K562 (cell line): ENCODE data around the gene DPH7. TPM values are rescaled to one million over a fixed set of nuclear protein-coding genes. Genes with fewer than 3 reads are reported as not detected.

Experiments used
- ATAC-seq: fragments of 200-7000 bp; cut with Tn5 transposase; 3 replicates; pipeline ENCODE4 v1.9.1; 2020; ENCODE audit warnings: moderate library complexity
- BruUV-seq: library from RNA; stranded (reverse); fragments of 400-500 nt; replicated peaks from 2 replicates; lab custom pipeline; 2021; lab: Mats Ljungman, UMichigan
- CTCF ChIA-PET: fragments of 300-600 bp; formaldehyde crosslinking; extraction: SDS; loops from one replicate; lab custom pipeline; 2021; ENCODE audit warnings: low intra/inter-chr PET ratio; lab: Yijun Ruan, JAX
- POLR2A ChIA-PET: fragments of 300-600, 350-650 bp; sonication (Branson Sonifier 250); formaldehyde crosslinking; extraction: SDS; loops from one replicate; lab custom pipeline; 2021; ENCODE audit warnings: antibody characterized with exemption, inconsistent platforms; lab: Yijun Ruan, JAX
- DNase-seq, 4 experiments: peaks; one replicate each; pipeline versions ENCODE4 v3.0.0 to v3.0.0-alpha.2; 2011 to 2018; ENCODE audit warnings: low spot score in 3 of 4, mixed read lengths in 3 of 4; ENCODE audit errors: extremely low read depth in 1 of 4
- FAIRE-seq: peaks from 2 replicates; lab custom pipeline; 2011; peaks lifted over from hg19 to GRCh38; lab: Jason Lieb, UNC
- H2AFZ ChIP-seq: 2 replicates; pipeline ENCODE4 v1.6.0; 2011; ENCODE audit warnings: low read depth, low read length, control low read depth, inconsistent platforms
- H3K27ac ChIP-seq: fragments of 200-600 bp; 3 replicates; pipeline ENCODE4 v1.8.0; 2011; ENCODE audit warnings: low read depth, mild to moderate bottlenecking, control low read depth, inconsistent platforms, low read length, moderate library complexity, mixed read lengths; ENCODE audit errors: extremely low read depth
- H3K27me3 ChIP-seq, 2 experiments: fragments of 300-600 bp in 1 of 2; 2 replicates in 1 of 2; 3 replicates in 1 of 2; pipeline versions ENCODE4 v1.6.0 to v1.8.0; 2011; ENCODE audit warnings: inconsistent platforms in 2 of 2, low read length in 2 of 2, mild to moderate bottlenecking in 1 of 2, mixed read lengths in 1 of 2, moderate library complexity in 1 of 2; ENCODE audit not compliant: control insufficient read depth in 2 of 2, insufficient read depth in 2 of 2
- H3K36me3 ChIP-seq: fragments of 300-600 bp; 3 replicates; pipeline ENCODE4 v1.8.0; 2011; ENCODE audit warnings: mild to moderate bottlenecking, low read length, inconsistent platforms; ENCODE audit not compliant: control insufficient read depth, insufficient read depth
- H3K4me1 ChIP-seq, 2 experiments: fragments of 200-600 bp in 1 of 2; replicated peaks in 1 of 2; 2 replicates in 1 of 2; 3 replicates in 1 of 2; pipeline versions ENCODE4 v1.5.1 to v1.8.0; 2011; ENCODE audit warnings: inconsistent platforms in 2 of 2, low read length in 2 of 2, mild to moderate bottlenecking in 1 of 2, mixed read lengths in 1 of 2, moderate library complexity in 1 of 2; ENCODE audit not compliant: control insufficient read depth in 2 of 2, insufficient read depth in 2 of 2
- H3K4me2 ChIP-seq: 2 replicates; pipeline ENCODE4 v1.6.1; 2011; ENCODE audit warnings: low read length, control low read depth, inconsistent platforms, mixed read lengths; ENCODE audit not compliant: insufficient read depth
- H3K4me3 ChIP-seq: fragments of 200-600 bp; sonication (generic), shearing (Covaris generic); 2 replicates; pipeline ENCODE4 v1.5.1; 2016; ENCODE audit warnings: control low read depth, inconsistent platforms
- H3K79me2 ChIP-seq: fragments of 200-600 bp; 3 replicates; pipeline ENCODE4 v1.8.0; 2011; ENCODE audit warnings: low read length, inconsistent platforms; ENCODE audit not compliant: control insufficient read depth, insufficient read depth
- H3K9ac ChIP-seq, 2 experiments: 2 replicates each; pipeline versions ENCODE4 v1.6.0 to v1.6.1; 2011; ENCODE audit warnings: low read depth in 2 of 2, low read length in 2 of 2, control low read depth in 1 of 2, inconsistent platforms in 1 of 2, mild to moderate bottlenecking in 1 of 2, mixed read lengths in 1 of 2; ENCODE audit not compliant: insufficient read depth in 1 of 2
- H3K9me1 ChIP-seq: one replicate; pipeline ENCODE4 v1.6.0; 2011; ENCODE audit warnings: inconsistent platforms, mild to moderate bottlenecking, low read length, moderate library complexity; ENCODE audit not compliant: control insufficient read depth, insufficient read depth
- H3K9me3 ChIP-seq: replicated peaks from 2 replicates; pipeline ENCODE4 v1.5.1; 2011; ENCODE audit warnings: low read depth, low read length, inconsistent platforms; ENCODE audit not compliant: control insufficient read depth, insufficient read depth
- H4K20me1 ChIP-seq: replicated peaks from 2 replicates; pipeline ENCODE4 v1.6.1; 2011; ENCODE audit warnings: low read length, inconsistent platforms, mixed read lengths; ENCODE audit not compliant: control insufficient read depth, insufficient read depth
- BHLHE40 ChIP-seq: IDR thresholded peaks from 2 replicates; pipeline ENCODE4 v1.6.1; 2011; ENCODE audit warnings: low read length, improper control_type of control experiment
- BRD9 ChIP-seq: fragments of 450-650 bp; IDR thresholded peaks from 2 replicates; pipeline ENCODE4 v1.6.1; 2018; ENCODE audit warnings: low read depth; ENCODE audit not compliant: partially characterized antibody
- CBFA2T2 ChIP-seq: fragments of 450-650 bp; conservative IDR thresholded peaks from 2 replicates; pipeline ENCODE4 v1.6.1; 2017; ENCODE audit warnings: mild to moderate bottlenecking
- JUN ChIP-seq, 2 experiments: sonication (generic) in 1 of 2; formaldehyde crosslinking in 1 of 2; IDR thresholded peaks; 2 replicates each; pipeline versions ENCODE4 v1.6.1 to v1.8.0; 2012 to 2022; ENCODE audit warnings: borderline replicate concordance in 2 of 2, mild to moderate bottlenecking in 2 of 2, improper control_type of control experiment in 1 of 2, low read depth in 1 of 2, low read length in 1 of 2, missing genetic modification reagents in 1 of 2
- PML ChIP-seq: IDR thresholded peaks from 2 replicates; pipeline ENCODE4 v1.6.1; 2012; ENCODE audit warnings: low read length, inconsistent platforms
- ZNF124 ChIP-seq: sonication (generic); formaldehyde crosslinking; IDR thresholded peaks from 2 replicates; pipeline ENCODE4 v1.8.1; 2022; ENCODE audit warnings: missing genetic modification reagents
- WGBS: fragments of 100-300 bp; shearing (Covaris generic); methylation state at CpG from one replicate; pipeline ENCODE4 v1.1.6; 2016; ENCODE audit warnings: low coverage, mixed read lengths; ENCODE audit not compliant: insufficient coverage; ENCODE audit errors: missing lambda C conversion rate; 5-methylcytosine and 5-hydroxymethylcytosine counted together
- in situ Hi-C: fragments of 300-500 bp; cut with MboI; formaldehyde crosslinking; loops from 4 replicates; pipeline ENCODE4 v1.15.0; 2018; ENCODE audit warnings: inconsistent platforms, mixed read lengths
- intact Hi-C: fragments of 100-400 bp; cut with micrococcal nuclease; formaldehyde crosslinking; loops from 2 replicates; pipeline ENCODE4 v1.14.2; 2022
- polyA plus RNA-seq, 8 experiments: library from polyadenylated mRNA; depleted of rRNA in 4 of 8; stranded (reverse) in 5 of 8; unstranded in 3 of 8; fragments of >200 nt; fragmentation: Nextera tagmentation in 2 of 8; fragmentation: Illumina TruSeq in 1 of 8; extraction: Ambion mirVana in 2 of 8; extraction: Trizol in 1 of 8; gene quantifications; 2 replicates each; pipeline versions ENCODE4 v1.2.1 to v1.2.3, GENCODE V29; 2011 to 2014; ENCODE audit warnings: inconsistent platforms in 1 of 8, missing spikeins in 1 of 8
- total RNA-seq, 7 experiments: library from RNA; depleted of rRNA in 6 of 7; stranded (reverse); fragments of >200 nt in 6 of 7; fragmentation: Illumina TruSeq in 2 of 7; extraction: Trizol in 2 of 7; gene quantifications; 2 replicates each; pipeline versions ENCODE4 v1.2.1 to v1.2.3, GENCODE V29; 2011 to 2021; ENCODE audit warnings: low replicate concordance in 1 of 7
- TF ChIP-seq, protein P1 (sequence below), 2 experiments: fragments of 450-650 bp in 1 of 2; sonication (generic) in 1 of 2; formaldehyde crosslinking in 1 of 2; IDR thresholded peaks in 1 of 2; conservative IDR thresholded peaks in 1 of 2; 2 replicates each; pipeline versions ENCODE4 v1.6.1 to v1.8.1; 2016 to 2023; ENCODE audit warnings: mild to moderate bottlenecking in 2 of 2, moderate library complexity in 2 of 2, inconsistent platforms in 1 of 2, missing genetic modification reagents in 1 of 2
- TF ChIP-seq, protein P2 (sequence below): fragments of 450-650 bp; IDR thresholded peaks from 2 replicates; pipeline ENCODE4 v1.7.1; 2018; ENCODE audit warnings: mild to moderate bottlenecking, low read depth; ENCODE audit not compliant: partially characterized antibody
- TF ChIP-seq, protein P3 (sequence below): fragments of 250-450 bp; sonication (Bioruptor Pico); IDR thresholded peaks from 2 replicates; pipeline ENCODE4 v1.4.0; 2020; ENCODE audit warnings: mild to moderate bottlenecking

The DPH7 gene
- total and polyA plus RNA-seq, 9 of the 15 experiments (the other 6 are each of a cell fraction or from before 2014, with no cell fraction given), result 13.9 to 68.6 (median 41.3) TPM

DNA sequence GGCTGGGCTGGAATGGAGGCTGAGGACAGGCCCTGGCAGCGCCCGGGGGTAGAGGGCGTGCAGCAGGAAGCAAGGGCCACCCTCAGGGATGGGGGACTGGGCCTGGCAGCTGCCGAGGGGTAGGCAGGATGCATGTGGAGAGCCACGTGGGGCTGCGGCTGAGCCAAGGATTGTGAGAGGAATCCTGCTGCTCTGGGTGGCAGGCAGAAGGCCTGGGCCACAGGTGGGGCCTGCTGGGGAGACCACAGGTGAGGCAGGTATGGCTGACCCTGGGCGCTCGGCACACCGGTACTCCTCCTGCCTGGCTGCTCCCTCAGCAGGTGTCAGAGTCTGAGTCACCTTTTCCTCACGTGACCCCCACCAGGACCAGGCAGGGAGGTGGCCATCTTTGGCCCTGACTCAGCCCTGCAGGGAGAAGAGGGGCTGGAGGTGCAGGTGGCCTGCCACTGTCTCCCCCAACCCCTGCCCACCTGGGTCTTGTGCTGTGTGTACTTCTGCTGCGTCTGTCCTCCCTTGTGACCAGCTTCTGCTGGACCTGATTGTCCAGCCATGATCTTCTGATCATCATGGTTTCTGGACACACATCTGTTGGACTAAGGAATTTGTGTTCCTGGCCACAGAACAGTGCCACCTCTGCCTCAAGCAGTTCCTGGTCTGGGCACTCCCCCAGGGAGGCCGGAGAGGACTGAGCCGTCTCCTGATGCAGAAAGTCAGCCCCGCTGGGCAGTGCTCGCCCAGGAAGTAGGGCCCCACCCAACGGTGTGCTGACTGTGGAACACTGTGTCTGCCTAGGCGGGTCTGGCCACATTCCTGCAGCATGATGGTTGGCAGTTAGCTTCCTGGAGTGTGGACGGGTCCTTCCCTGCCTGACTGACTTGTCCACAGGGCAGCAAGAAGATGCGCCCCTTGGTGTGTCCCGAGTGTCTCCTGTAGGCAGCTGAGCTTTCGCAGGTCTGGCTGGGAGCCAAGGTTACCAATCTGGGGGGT lies 33.2 kb upstream of the DPH7 start (continued):
- TF ChIP-seq BHLHE40 (peak; percentile 90), JUN (IDR thresholded peaks at IDR 0.05; ENCODE audit: borderline replicate concordance, low read depth, low read length) (0 out of 2 replicates have a peak, but pooled peaks have one; percentile 20), JUN (CRISPR knock-in tag; IDR thresholded peaks at IDR 0.05; ENCODE audit: borderline replicate concordance) (no peak), CBFA2T2 (peak; percentile 55)
- TF ChIP-seq, protein P1, sequence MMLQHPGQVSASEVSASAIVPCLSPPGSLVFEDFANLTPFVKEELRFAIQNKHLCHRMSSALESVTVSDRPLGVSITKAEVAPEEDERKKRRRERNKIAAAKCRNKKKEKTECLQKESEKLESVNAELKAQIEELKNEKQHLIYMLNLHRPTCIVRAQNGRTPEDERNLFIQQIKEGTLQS (IDR thresholded peaks at IDR 0.05), result peak; percentile 83
- TF ChIP-seq, protein P1 (CRISPR knock-in tag; conservative IDR thresholded peaks at IDR 0.05), result no peak

DNA sequence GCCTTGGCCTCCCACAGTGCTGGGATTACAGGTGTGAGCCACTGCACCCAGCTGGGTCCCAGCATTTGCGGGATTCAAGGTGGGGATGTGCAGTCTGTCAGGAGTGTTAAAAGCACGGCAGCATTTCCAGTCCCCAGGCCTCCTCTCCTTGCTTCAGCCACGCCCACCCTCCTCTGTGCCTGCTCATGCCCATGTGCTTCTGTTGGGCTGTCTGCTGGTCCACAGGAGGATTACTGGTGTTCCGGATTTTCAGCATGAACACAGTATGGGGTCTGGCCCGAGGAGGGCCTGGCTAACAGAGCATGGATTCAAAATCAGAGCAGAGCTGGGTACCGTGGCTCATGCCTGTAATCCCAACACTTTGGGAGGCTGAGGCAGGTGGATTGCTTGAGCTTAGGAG lies 32.2 kb upstream of the DPH7 start:
- ChIA-PET CTCF (no interaction called here), POLR2A (interaction anchor here (0.9 kb wide), 1 partner anchor 9 kb away, joined by 3 read pairs; the partner anchor contains the start of gene EHMT1)
- Histone ChIP-seq H3K79me2 (peaks cover 18% of the 10 kb centered on the region), H3K9me1 (peaks cover 6% of the 10 kb centered on the region), H3K9ac (peak overlapping the region in 1 of 2 experiments; percentile 69; a peak in 2 of 4 replicates), H3K9me3 (no peaks in the 10 kb centered on the region), H3K27me3 (no peaks in the 10 kb centered on the region), H3K4me1 (peaks cover 23 to 69% of the 10 kb centered on the region in 2 experiments; a peak in 4 of 5 replicates), H3K27ac (no peak overlapping the region), H3K36me3 (peaks cover 28% of the 10 kb centered on the region; the same call in 1 of the 3 replicates), H3K4me2 (no peak overlapping the region), H2AFZ (no peak overlapping the region), H3K4me3 (no peak overlapping the region), H4K20me1 (peaks cover 7% of the 10 kb centered on the region; the same call in 1 of the 2 replicates)
- intact Hi-C loops (no loop called here), in situ Hi-C loops (no loop called here)
- BruUV-seq, result no TSS peak
- ATAC-seq (no peak), FAIRE-seq (no peak), DNase-seq (no peak)
- TF ChIP-seq, protein P2, sequence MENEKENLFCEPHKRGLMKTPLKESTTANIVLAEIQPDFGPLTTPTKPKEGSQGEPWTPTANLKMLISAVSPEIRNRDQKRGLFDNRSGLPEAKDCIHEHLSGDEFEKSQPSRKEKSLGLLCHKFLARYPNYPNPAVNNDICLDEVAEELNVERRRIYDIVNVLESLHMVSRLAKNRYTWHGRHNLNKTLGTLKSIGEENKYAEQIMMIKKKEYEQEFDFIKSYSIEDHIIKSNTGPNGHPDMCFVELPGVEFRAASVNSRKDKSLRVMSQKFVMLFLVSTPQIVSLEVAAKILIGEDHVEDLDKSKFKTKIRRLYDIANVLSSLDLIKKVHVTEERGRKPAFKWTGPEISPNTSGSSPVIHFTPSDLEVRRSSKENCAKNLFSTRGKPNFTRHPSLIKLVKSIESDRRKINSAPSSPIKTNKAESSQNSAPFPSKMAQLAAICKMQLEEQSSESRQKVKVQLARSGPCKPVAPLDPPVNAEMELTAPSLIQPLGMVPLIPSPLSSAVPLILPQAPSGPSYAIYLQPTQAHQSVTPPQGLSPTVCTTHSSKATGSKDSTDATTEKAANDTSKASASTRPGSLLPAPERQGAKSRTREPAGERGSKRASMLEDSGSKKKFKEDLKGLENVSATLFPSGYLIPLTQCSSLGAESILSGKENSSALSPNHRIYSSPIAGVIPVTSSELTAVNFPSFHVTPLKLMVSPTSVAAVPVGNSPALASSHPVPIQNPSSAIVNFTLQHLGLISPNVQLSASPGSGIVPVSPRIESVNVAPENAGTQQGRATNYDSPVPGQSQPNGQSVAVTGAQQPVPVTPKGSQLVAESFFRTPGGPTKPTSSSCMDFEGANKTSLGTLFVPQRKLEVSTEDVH, result no peak
- TF ChIP-seq ZNF124 (CRISPR knock-in tag), result no peak
- TF ChIP-seq PML, result no peak
- TF ChIP-seq BRD9, result no peak
- TF ChIP-seq, protein P3, sequence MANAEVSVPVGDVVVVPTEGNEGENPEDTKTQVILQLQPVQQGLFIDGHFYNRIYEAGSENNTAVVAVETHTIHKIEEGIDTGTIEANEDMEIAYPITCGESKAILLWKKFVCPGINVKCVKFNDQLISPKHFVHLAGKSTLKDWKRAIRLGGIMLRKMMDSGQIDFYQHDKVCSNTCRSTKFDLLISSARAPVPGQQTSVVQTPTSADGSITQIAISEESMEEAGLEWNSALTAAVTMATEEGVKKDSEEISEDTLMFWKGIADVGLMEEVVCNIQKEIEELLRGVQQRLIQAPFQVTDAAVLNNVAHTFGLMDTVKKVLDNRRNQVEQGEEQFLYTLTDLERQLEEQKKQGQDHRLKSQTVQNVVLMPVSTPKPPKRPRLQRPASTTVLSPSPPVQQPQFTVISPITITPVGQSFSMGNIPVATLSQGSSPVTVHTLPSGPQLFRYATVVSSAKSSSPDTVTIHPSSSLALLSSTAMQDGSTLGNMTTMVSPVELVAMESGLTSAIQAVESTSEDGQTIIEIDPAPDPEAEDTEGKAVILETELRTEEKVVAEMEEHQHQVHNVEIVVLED (CRISPR knock-in tag), result no peak
- 71% methylated on average over 6 of the region's 6 CpGs for WGBS
